HL-60/S4 treated with retinoic acid at 250 ng/mL for 4 days and 3 days (cell line): ENCODE measurements around the gene TMPRSS13.

Experiments used
- in situ Hi-C: fragments of 300-500 bp; cut with MboI; formaldehyde crosslinking; loops from 2 replicates; pipeline ENCODE4 v1.7.0; 2022; ENCODE audit warnings: low sequenced_read_pairs

The TMPRSS13 gene

DNA sequence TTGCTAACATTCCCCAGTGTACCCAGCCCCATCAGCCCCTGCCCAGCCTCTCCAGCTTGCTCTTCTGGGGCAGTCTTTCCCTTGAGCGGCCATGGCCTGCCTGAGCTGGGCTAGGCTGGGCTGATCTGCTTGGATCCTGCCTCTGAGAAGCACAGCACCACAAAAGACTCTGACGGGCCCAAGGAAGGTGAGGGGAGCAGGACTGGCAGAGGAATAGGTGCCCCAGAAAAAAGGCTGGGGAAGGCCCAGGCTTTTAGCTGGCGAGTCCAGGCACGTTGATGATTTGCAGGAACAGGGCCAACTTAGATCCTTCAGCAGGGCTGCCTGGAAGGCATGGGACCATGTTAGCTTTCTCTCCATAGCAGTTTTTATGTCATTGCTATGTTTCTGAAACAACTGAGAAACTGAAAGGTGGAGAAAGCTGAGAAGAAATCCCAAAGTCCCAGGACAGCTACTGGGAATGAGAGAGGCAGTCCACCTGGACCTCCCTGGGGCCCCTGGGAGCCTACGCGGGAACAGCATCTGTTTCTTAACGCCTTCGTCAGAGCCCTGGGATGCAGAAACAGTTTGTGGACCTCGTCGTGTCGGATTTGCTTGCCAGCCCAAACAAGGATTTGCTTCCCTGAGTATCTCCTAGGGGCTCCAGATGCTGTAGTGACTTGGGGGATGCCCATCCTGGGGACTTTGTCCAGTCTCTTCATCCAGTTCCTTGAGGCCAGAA is 28.3 kb downstream of the TMPRSS13 start:
- in situ Hi-C loops: no loop called here

DNA sequence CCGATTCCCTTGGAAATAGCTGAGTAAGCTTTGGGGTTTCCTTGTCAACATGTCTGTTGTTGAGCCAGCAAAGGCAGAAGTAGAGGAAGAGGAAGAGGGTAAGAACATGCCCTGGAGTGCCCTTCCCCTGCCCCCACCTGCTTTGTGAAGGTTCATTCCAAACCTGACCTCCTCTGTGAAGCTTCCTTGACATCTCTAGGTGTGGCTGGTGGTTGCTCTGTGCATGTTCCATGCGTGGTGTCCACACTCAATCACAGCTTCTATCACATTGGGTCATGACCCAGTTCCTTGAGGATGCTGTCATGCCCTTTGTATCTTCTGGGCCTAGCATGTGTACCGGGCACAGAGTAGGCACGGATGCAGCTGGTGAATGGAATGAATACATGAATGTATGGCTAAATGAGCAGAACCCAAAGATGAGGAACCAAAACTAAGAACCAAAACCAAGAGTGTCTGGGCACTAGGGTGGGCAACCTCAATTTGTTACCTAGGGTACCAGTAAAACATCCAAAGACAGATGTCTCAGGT is 29.0 kb downstream of the TMPRSS13 start:
- in situ Hi-C loops: no loop called here

DNA sequence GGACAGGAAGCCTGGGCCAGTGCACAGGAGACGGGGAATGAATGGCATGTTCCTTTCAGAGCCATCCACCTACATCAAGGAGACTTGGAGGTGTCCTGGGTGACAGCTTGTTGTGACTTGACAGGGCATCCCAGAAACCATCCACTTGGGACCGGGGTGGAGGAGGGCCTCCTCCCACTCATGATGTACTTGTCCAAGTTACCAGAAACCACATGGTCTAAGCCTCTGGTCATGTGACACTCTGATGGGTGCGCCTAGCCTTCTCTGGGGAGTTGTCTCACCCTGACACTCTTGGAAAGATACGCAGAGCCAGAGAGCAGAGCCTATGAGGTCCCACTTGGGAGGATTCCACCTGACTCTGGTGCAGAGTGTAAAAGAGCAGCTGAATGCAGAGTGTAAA is 31.1 kb downstream of the TMPRSS13 start:
- in situ Hi-C loops: no loop called here

DNA sequence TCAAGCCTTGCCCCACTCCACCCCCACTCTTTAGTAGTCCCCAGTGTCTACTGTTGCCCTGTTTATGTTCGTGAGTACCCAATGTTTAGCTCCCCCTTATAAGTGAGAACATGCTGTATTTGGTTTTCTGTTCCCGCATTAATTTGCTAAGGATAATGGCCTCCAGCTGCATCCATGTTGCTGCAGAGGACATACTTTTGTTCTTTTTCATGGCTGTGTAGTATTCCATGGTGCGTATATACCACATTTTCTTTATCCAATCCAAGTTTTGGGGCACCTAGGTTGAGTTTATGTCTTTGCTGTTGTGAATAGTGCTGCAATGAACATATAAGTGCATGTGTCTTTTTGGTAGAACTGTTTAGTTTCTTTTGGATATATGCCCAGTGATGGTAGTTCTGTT is 36.6 kb downstream of the TMPRSS13 start:
- in situ Hi-C loops: no loop called here

DNA sequence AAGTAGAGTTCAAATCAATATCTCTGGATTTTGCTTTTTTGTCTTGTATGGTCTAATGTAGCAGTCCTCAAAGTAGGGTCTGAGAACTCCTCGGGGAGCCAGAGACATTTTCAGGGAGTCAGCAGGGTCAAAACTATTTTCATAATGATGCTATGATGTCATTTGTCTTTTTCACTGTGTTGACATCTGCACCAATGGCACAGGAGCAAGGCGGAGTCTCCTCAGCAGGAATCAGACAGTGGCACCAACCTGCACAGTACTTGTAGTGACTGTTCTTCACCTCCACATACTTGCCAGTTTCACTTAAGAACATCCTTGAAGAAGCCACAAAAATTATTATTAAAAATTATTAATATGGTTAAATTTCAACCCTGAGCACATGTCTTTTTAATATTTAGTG is 37.8 kb downstream of the TMPRSS13 start:
- in situ Hi-C loops: no loop called here

DNA sequence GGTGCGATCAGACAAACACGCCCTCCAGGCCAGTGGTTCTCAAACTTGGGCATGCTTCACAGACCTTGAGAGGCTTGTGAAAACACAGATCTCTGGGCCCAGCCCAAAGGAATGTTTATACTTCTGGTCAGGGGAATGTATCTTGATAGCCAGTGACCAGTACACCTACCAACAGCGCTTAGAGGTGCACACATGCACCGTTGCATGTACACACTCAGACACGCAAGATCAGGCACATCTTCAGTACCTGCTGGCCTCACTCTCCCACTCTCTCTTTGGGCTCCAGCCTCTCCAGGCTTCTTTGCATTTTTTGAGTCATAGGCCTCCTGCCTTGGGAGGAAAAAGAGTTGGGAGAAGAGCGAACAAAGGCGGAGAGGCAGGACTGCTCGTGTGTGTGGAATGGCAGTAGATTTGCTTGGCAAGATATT is 41.0 kb downstream of the TMPRSS13 start:
- in situ Hi-C loops: no loop called here

DNA sequence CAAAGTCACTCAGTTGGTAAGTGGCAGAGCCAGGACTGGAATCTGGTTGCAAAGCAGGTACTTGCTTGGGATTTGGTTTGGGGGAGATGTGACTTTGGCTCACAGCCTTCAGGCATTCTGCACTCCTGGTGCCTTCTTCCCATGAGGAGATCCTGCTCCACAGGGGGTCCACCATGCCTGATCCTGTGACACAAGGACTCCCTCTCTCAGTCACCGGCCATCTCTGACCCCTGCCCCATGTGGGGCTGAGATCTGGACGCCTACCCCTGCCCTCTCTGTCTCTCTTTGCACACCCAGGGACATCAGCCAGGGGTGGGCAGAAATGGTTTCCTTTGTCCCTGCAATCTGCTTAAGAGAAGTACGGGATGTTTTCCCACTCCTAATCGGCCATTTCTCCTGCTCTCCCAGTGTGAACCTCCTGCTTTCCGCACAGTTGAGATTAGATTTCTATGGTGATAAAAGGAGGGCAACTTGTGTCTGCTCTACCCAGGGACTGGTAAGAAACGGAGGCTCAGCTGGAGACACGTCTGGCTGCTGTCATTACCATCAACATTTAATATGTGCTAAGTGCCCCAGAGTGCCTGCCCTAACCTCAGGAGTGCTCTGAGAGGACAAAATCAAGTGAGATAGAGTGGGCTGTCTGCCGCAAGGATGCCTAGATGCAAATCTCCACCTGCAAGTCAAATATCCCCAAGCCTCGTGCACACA is 41.6 kb downstream of the TMPRSS13 start:
- in situ Hi-C loops: no loop called here

DNA sequence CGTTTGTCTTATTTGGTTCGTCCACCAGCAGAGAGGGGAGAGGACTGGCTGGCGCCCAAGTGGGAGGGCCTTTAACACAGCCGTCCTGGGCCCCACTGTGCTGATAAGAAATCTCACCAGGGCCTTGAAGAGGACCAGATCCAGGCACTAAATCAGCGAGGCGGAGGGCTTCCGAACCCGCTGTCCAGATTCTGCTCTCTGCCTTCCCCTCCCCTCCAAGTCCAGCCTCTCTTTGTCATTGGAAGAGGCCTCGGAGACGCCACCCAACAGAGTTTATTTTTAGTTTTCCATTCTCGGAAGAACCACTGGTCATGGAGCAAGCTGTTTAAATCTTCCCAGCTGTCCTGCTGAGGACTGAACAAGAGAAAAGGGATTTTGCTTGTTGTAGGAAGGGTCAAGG is 43.4 kb downstream of the TMPRSS13 start:
- in situ Hi-C loops: no loop called here

DNA sequence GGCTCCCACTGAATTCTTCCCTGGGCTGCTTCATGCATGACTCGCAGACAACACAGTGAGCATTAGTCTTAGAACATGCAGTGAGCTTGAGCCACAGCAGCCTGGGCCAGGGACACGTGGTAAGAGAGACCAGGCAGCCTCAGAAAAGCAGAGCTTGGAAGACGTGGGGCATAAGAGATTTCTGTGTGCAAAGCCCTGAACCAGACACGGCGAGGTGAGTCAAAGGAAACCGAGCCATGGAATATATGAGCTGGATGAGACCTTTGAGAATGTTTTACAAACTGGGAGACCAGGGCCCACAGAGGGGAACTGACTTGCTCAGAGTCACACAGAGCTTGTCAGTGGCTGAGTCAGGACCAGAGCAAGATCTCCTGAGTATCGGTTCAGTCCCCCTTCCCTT is 44.2 kb downstream of the TMPRSS13 start:
- in situ Hi-C loops: no loop called here

DNA sequence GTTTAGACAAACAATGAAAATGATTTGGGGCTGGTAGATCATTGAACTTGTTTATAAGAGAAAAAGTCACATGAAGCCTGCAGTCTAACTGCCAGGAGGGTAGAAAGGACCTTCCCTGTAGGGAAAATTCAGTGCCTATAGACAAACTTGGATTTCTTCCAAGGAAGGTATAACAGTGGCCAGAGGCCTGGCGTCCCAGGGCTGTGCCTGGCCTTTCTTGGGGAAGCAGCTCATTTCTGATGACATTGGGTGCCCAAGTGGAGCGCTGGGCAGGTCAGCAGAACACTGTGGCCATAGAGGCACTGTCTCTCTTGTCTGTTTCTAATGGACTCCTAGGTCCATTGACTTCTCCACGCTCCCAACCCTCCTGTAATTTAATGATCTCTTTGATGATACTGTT is 46.1 kb downstream of the TMPRSS13 start:
- in situ Hi-C loops: no loop called here

DNA sequence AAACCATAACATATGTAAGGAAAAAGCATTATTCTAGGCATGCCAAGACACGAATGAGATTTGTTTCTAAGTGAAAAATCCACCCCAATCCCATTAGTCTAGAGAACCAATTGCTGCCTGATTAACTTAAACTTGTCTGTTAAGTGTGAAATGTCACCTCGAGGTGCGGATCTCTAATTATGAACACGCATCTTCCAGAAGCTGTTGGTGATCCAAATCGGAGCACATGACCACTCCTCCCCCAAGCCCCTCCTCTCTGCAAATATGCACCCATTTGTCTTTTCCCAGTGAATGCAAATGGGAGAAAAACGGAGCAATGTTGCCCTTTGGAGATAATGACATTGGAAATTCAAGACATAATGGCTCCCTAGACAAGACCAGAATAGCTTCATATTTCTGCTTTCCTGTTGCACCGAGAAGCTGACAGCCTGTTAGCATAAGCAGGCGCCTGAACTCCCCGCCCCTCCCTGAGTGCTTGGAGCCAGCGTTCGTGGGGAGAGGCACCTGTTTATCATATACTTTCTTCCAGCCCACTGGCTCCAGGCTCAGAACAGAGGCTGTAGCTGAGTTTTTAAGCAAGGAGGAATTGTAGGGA is 46.8 kb downstream of the TMPRSS13 start:
- in situ Hi-C loops: no loop called here

DNA sequence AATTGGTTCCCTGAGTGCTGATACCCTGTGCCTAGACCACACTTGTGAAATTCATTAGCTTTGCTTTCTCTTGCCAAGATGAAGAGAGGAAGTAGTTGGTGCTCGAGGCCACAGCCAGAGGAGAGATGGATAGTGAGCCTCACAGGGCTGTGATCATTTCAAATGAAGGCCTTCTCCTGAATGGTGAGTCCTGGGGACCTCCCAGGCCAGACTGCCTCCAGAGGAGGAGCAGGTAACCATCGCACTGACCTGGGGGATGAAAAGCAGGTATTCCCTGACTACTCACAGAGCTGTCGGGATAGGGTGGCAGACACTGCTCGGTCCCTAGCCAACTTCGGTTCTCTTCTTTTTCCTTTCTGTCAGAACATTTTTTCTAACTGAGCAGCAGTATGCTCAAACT is 48.0 kb downstream of the TMPRSS13 start:
- in situ Hi-C loops: no loop called here

DNA sequence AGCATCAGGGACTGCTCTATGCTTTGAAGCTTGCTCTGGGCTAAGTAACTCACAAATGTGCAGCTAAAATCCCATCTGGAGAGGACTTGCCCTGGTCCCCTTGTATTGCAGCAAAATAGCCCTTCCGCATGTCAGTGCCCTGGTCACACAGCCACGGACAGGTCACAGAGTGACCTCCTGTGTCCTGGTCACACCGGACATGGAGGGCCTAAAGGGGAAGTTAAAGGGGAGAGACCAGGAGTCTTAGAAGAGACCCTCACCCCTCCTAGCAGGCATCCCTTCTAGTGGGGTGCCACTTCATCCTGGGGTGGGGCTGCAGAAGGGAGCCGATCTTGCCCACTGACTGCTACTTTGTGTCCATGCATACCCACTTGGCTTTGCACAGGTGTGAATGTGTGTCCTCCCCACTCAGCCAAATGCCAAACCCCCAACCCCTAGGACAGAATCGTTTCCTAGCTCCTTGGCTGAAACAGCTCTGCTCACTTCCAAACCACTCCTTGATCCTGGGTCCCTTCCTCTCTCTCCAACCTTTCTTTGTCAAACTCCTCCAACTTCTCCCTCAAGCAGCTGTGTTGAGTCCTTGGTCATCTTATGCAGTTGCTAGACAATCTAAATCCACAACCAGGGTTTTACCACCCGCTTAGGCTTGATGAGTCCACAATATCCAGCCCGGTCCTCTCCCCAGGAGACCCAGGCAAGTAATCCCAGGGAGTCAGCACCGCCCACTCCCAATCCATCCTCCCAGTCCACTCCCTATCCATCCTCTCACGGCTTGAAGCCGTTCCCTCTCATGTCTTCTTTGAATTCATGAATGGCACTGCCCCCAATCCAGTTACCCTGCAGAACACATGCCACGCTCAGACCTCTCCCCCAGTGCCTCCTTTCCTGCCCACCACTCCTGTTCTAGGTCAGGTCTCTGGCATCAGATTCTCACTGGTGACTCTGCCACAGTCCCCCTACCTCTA is 49.4 kb downstream of the TMPRSS13 start:
- in situ Hi-C loops: no loop called here

DNA sequence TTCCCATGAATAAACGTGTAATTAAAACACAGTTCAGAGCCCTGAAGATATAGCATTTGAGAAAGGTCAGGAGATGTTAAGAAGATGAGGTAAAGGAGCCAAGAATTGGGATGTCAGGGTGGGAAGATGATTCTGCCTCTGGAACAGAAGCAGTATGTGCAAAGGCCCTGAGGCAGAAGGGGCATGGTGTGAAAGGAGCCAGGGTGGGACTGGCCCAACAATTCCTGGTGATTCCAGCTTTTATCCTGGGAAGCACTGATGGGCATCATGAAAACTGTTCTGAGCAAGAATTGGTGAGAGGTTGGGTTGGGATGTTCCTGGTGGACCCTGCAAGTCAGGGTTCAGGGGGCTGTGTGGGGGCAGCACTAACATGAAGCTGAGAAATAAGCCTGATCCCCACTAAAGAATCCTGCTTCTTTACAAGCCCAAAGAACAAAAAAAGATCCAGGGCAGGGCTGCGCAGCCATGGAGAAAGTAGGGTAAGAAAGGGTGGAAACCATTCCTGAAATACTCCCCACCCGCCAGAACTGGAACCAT is 50.2 kb downstream of the TMPRSS13 start:
- in situ Hi-C loops: no loop called here

DNA sequence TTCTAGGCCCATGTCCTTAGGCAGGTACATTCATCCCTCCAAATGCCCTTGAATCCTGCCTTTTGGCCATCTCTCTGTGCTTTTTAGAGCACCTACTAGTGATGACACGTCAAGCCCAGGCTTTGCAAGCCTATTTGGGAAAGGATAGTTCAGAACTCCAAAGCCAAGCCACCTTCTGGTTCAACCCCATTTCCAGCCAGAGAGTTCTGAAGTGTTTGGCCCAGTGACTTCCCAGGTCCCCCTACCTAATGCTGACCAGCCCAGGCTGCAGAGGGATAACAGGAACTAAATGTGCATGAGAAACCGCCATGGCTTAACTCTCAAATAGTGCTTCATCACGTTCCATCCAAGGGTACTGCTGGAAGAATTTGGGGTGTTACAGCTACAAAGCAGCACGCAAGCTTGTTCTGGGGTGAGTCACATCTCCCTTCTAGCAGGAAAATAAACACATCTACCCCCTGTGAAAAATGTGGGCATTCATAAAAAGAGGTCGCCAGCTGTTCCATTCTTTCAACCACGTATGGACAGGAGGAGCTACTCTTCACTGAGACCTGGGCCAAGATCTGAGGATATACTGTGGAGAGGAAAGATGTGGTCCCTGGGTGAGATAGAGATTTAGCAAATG is 50.8 kb downstream of the TMPRSS13 start:
- in situ Hi-C loops: no loop called here

DNA sequence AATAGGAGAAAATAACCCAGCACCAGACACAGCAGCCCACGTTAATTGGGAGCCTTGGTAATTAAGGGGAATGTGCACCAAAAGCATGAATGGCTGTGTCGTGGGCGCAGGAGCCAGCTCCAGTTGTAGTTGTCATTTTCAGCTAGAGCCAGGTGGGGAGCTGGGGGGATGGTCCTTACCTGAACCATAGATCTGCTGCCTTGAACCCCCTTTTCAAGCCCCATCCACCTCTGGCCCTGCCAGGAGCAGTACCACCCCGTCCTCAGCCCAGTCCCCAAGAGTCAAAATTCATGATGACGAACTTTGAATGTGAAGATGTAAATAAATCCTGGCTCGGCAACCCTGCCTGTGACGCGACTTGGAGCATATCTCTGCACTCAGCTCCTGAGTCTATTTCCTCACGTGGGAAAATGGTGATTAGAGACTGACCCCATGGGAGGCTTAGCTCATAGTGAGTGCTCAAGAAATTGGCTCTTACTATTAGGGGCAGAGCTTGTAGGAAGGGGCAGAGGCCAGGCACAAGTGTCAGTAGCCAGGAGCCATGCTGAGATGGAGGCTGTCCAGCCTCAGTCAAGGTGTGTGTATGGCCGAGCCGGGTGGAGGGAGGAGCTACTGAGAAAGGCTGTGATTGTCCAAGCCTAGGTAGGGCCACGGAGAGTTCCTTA is 52.0 kb downstream of the TMPRSS13 start:
- in situ Hi-C loops: no loop called here

DNA sequence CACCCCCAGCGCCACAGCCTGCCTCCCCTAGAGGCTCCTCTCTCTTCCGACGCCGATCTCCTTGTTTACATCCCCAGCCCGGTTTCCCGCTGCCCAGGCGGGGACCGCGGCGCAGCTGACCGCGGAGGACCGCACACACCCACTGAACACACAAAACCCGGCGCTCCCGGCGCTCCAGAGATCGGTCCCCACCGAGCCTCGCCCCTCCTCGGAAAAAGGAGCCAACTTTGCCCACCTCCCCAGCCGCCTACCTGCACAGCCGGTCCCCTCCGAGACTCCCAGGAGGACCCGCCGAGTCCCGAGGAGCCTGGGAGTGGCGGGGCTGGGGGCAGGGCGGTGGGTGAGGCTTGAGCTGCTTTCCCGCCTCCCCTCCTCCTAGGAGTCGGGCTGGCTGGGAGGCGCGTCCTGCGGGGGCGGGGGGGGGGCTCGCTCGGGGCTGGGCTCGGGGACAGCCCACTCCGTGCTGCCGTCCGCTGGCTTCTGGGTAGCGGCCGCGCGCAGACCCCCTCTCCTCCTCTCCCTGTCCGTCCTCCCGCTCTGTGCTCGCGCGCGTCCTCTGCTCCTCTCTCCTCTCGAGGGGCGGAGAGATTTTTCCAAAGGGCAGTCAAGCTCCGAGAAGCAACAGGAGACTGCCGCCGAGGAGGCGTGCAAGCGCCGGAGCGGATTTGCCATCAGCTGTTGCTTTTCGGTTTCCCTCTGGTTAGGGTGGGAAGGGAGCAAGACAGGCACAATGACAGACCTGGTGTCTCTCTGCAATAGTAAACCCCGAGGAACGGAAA is 52.7 kb downstream of the TMPRSS13 start, which contains the start of gene FXYD6:
Gene FXYD6, minus strand, starts transcription at position 318 of the 779 bp plus-strand sequence. CDS start 33,882 bp downstream, outside the sequence.
- in situ Hi-C loops: no loop called here

DNA sequence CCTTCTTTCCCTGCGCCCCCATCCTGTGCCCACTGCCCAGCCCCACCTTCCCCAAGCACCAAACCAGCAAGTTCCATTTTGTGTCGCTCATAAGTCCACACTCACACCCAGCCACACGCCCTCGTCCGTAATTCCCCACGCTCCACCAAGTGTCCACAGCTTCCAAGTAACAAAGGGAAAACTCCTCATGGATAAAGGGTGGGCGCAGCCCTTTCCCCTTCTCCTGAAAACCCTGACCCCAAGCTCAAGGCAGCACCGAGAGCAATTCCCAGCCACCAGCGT is 53.2 kb downstream of the TMPRSS13 start:
- in situ Hi-C loops: no loop called here
